Left lobe of liver (tissue), 2 donors: ENCODE measurements around the gene BMERB1. TPM values are rescaled to one million over a fixed set of nuclear protein-coding genes. Genes with fewer than 3 reads are reported as not detected.
A peak's percentile ranks its signal among the peaks of the same experiment; 100 is the strongest.
"Not testable (repeated sequence)": the region's sequence is repeated elsewhere in the genome, so short reads cannot be mapped to it uniquely, and the experiment has no call there.

Source experiments
- ATAC-seq: fragments of 200-7000 bp; cut with Tn5 transposase; one replicate; pipeline ENCODE4 v1.9.1; 2020; ENCODE audit warnings: mild to moderate bottlenecking, moderate library complexity
- DNase-seq: peaks from one replicate; pipeline ENCODE4 v3.0.0-alpha.2; 2020; ENCODE audit warnings: low spot score
- total RNA-seq: library from RNA; stranded (reverse); gene quantifications from one replicate; pipeline ENCODE4 v1.2.1, GENCODE V29; 2021
- donor health status: DM: no; HTN: no; CAD: no; lungs with moderate emphysema.
- donor health status: DM: no; HTN: yes; CAD: no.

BMERB1 gene
- total RNA-seq, 1 donor from 2014 or later: 12.2 TPM

- ATAC-seq (no peak), DNase-seq (no peak)
These were observed 25.4 kb downstream of the BMERB1 start for GRCh38 chr16:15459791-15460190.

- DNase-seq (no peak), ATAC-seq (peak; percentile 13)
These were observed 26.2 kb downstream of the BMERB1 start for GRCh38 chr16:15460601-15461000.

GRCh38 chr16:15461376-15461775 lies 27.0 kb downstream of the BMERB1 start:
- ATAC-seq (no peak), DNase-seq (no peak)

GRCh38 chr16:15464401-15465186 lies 30.2 kb downstream of the BMERB1 start:
- no peak for DNase-seq
- no peak for ATAC-seq

GRCh38 chr16:15466131-15466530 lies 31.7 kb downstream of the BMERB1 start:
- DNase-seq: no peak
- no peak for ATAC-seq

GRCh38 chr16:15466886-15467781 lies 32.7 kb downstream of the BMERB1 start:
- ATAC-seq (peak; percentile 64), DNase-seq (no peak)

- DNase-seq, ATAC-seq: not testable (repeated sequence)
These were observed 42.6 kb downstream of the BMERB1 start for GRCh38 chr16:15476971-15477370.

GRCh38 chr16:15477802-15478201 lies 43.4 kb downstream of the BMERB1 start:
- DNase-seq (no peak), ATAC-seq (no peak)

GRCh38 chr16:15482068-15482747 lies 47.8 kb downstream of the BMERB1 start:
- ATAC-seq (peak; percentile 96), DNase-seq (peak; percentile 71)

GRCh38 chr16:15482748-15483298 lies 48.4 kb downstream of the BMERB1 start:
- ATAC-seq (no peak), DNase-seq (no peak)

GRCh38 chr16:15483857-15484256 lies 49.5 kb downstream of the BMERB1 start:
- DNase-seq (no peak), ATAC-seq (no peak)

- no peak for DNase-seq
- ATAC-seq: no peak
These were observed 50.3 kb downstream of the BMERB1 start for GRCh38 chr16:15484662-15485061.

GRCh38 chr16:15485175-15485574 lies 50.8 kb downstream of the BMERB1 start:
- DNase-seq: no peak

GRCh38 chr16:15486661-15487060 lies 52.3 kb downstream of the BMERB1 start:
- ATAC-seq: no peak
- DNase-seq: no peak

More at GRCh38 chr16:15485175-15485574, 50.8 kb downstream of the BMERB1 start:
- no peak for ATAC-seq

GRCh38 chr16:15487336-15488284 lies 53.2 kb downstream of the BMERB1 start:
- DNase-seq: peak; percentile 41
- no peak for ATAC-seq

GRCh38 chr16:15489016-15489415 lies 54.6 kb downstream of the BMERB1 start:
- DNase-seq: no peak
- peak; percentile 50 for ATAC-seq

- no peak for ATAC-seq
- peak; percentile 40 for DNase-seq
These were observed 55.8 kb downstream of the BMERB1 start for GRCh38 chr16:15490123-15490711.

- ATAC-seq (no peak), DNase-seq (no peak)
These were observed 57.0 kb downstream of the BMERB1 start for GRCh38 chr16:15491411-15491810.

GRCh38 chr16:15492091-15492740 lies 57.8 kb downstream of the BMERB1 start:
- ATAC-seq (no peak), DNase-seq (no peak)
